MM.1S (cell line): Measurements from ENCODE around the gene DNAJC8.

Experiments used
- EZH2 ChIP-seq: fragments of 300-600 bp; sonication (generic); optimal IDR thresholded peaks from 2 replicates; pipeline ENCODE3; 2017; ENCODE audit warnings: low read depth, mild to moderate bottlenecking, antibody characterized with exemption, low read length, mixed read lengths
- EZH2phosphoT487 ChIP-seq: fragments of 300-600 bp; sonication (generic); IDR thresholded peaks from 2 replicates; pipeline ENCODE4 v1.6.1; 2018; ENCODE audit warnings: antibody characterized with exemption, low read length

DNA sequence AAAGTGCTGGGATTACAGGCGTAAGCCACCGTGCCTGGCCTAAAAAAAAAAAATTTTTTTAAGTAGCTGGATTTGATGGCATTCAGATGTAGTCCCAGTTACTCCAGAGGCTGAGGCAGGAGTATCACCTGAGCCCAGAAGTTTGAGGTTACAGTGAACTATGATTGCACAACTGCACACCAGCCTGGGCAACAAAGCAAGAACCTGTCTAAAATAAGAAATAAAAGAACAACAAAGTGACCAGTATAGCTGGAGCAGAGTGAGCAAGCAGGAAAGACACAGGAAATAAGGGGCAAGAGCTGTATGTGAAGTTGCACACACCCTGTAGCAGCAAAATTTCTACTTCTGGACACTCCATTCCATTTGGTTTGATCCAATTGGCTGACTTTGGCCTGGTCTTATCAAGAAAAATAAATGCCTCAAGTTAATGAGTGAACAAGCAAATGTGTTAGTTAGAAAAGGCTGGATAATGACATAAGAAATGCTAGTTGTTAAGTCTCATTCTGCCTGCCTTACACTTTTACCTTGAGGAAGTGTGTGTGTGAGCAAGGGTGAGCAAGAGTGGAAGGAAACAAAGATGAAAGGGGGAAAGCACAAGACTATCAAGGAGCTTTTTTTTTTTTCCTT is 11.0 kb upstream of the DNAJC8 start:
- TF ChIP-seq EZH2 (no peak), EZH2phosphoT487 (no peak)
